Mesodermal cell (in vitro differentiated cells): Measurements from ENCODE around the gene RAB24. TPM values are rescaled to one million over a fixed set of nuclear protein-coding genes. Genes with fewer than 3 reads are reported as not detected.

Source experiments
- H3K27ac ChIP-seq: 2 replicates; pipeline ENCODE4 v1.7.0; 2013; ENCODE audit warnings: mild to moderate bottlenecking, low read depth, low read length, moderate library complexity; ENCODE audit not compliant: severe bottlenecking
- H3K36me3 ChIP-seq: 2 replicates; pipeline ENCODE4 v1.7.1; 2013; ENCODE audit warnings: mild to moderate bottlenecking, low read length, moderate library complexity; ENCODE audit not compliant: control insufficient read depth, insufficient read depth
- H3K4me1 ChIP-seq: one replicate; pipeline ENCODE4 v1.7.1; 2013; ENCODE audit warnings: mild to moderate bottlenecking, low read length; ENCODE audit not compliant: insufficient read depth, control insufficient read depth, poor library complexity, severe bottlenecking
- H3K4me3 ChIP-seq: 2 replicates; pipeline ENCODE4 v1.7.0; 2013; ENCODE audit warnings: low read length, control low read depth, mild to moderate bottlenecking; ENCODE audit not compliant: insufficient read depth, poor library complexity, severe bottlenecking; ENCODE audit errors: extremely low read depth
- H3K9me3 ChIP-seq: 2 replicates; pipeline ENCODE4 v1.7.1; 2013; ENCODE audit warnings: mild to moderate bottlenecking, low read length, moderate library complexity; ENCODE audit not compliant: control insufficient read depth
- WGBS, 2 experiments: methylation state at CpG; one replicate each; pipeline ENCODE4 v1.1.5; 2013; ENCODE audit warnings: missing lambda C conversion rate in 2 of 2; ENCODE audit not compliant: insufficient coverage in 2 of 2; 5-methylcytosine and 5-hydroxymethylcytosine counted together
- polyA plus RNA-seq, 2 experiments: library from polyadenylated mRNA; stranded (reverse); fragments of 50-300 nt; gene quantifications; one replicate each; pipeline ENCODE4 v1.2.3, GENCODE V29; 2013

Gene RAB24
- polyA plus RNA-seq (2013, experiment 1 of 2): 19.8 TPM
- polyA plus RNA-seq (2013, experiment 2 of 2): 17.9 TPM

- H3K4me1 ChIP-seq: peaks cover 24% of the 10 kb centered on the region
- peak within 1 kb of the TSS; percentile 67 for H3K27ac ChIP-seq
- peaks cover 41% of the 10 kb centered on the region for H3K36me3 ChIP-seq
Observed at GRCh38 chr5:177303121-177303924, at the start of gene RAB24, which contains the start of gene PRELID1. Gene RAB24 (minus strand): TSS chr5:177303719. CDS start chr5:177303288, 431 bp downstream. Gene PRELID1 (plus strand): TSS chr5:177303799. CDS start chr5:177303986, 187 bp downstream.

GRCh38 chr5:177353093-177353492 is 49.6 kb upstream of the RAB24 start:
- Histone ChIP-seq H3K36me3 (no peaks in the 10 kb centered on the region), H3K9me3 (peaks cover 3% of the 10 kb centered on the region), H3K27ac (no peak overlapping the region), H3K4me3 (no peak overlapping the region), H3K4me1 (peaks cover 14% of the 10 kb centered on the region)
- 76% methylated on average over 2 of the region's 5 CpGs; no CpG with 5 or more reads in 1 of the 2 experiments for WGBS, 2 experiments

More at GRCh38 chr5:177303121-177303924, at the start of gene RAB24, which contains the start of gene PRELID1:
- Histone ChIP-seq H3K9me3 (no peaks in the 10 kb centered on the region), H3K4me3 (peak within 1 kb of the TSS; percentile 83)
- 0% methylated on average over 86 to 95 of the region's 100 CpGs for WGBS, 2 experiments

DNA sequence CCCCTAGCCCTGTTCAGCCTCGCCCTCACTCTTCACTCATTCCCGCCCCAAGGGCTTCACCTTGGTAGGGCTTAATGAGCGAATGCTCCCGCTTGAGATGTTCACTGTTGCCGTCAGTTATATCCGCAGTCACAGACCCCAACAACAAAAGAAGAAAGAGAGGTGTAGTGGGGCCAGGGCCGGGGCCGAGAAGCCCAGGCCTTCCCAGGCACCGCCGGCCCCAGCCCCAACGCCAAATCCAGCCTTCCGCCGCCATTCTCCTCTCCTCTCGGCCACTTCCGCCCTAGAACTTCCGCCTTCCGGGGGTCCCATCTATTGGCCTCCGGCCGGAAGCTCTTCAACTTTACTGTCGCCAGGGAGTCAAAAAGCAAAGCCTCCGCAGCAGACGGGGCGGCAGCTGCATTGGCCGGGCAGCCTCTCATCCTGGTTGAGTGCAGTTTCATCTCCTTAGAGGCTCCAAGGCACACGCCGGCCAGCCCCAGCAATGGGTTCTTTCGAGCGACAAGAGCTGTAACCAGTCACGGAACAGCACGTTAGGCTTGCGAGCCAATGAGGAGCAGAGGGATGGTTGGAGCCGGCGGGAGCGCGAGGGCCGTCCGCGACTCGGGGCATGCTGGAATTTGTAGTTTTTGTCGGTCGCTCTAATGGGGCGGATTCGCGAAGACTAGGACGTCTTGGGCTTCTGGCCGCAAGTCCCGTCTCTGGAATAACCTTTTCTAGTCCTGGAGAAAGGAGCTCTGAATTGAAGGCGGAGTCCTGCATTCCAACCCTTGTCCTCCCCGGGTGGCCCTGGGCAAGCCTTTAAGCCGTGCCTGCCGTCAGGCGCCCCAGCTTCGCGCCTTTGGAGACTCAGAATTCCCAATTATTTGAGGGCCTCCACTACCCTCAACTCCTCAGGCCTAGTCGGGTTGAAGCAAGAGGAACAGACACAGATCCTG is 48.1 kb upstream of the RAB24 start, which contains the start of gene LMAN2:
Gene LMAN2 (minus strand): TSS at position 277 of the 938 bp plus-strand sequence. CDS start 21 bp downstream, at position 256.
- H3K27ac ChIP-seq: peak within 1 kb of the TSS; percentile 97
- WGBS, 2 experiments: 8 to 9% methylated on average over 45 to 49 of the region's 55 CpGs
- peak within 1 kb of the TSS; percentile 100 for H3K4me3 ChIP-seq
- peaks cover 3% of the 10 kb centered on the region for H3K9me3 ChIP-seq
- peaks cover 6% of the 10 kb centered on the region for H3K4me1 ChIP-seq
- H3K36me3 ChIP-seq: peaks cover 12% of the 10 kb centered on the region

GRCh38 chr5:177350776-177351391 is 47.4 kb upstream of the RAB24 start:
- Histone ChIP-seq H3K36me3 (peaks cover 19% of the 10 kb centered on the region), H3K9me3 (peaks cover 3% of the 10 kb centered on the region), H3K4me3 (peak overlapping the region; percentile 100), H3K4me1 (peaks cover 6% of the 10 kb centered on the region), H3K27ac (peak overlapping the region; percentile 97)
- 17 to 19% methylated on average over 13 to 15 of the region's 19 CpGs for WGBS, 2 experiments

GRCh38 chr5:177349762-177350161 is 46.2 kb upstream of the RAB24 start:
- Histone ChIP-seq H3K36me3 (peaks cover 24% of the 10 kb centered on the region), H3K27ac (no peak overlapping the region), H3K4me1 (peaks cover 6% of the 10 kb centered on the region), H3K9me3 (no peaks in the 10 kb centered on the region), H3K4me3 (peak overlapping the region; percentile 100)
- 91 to 92% methylated on average over 5 of the region's 5 CpGs for WGBS, 2 experiments

GRCh38 chr5:177349362-177349647 is 45.8 kb upstream of the RAB24 start:
- Histone ChIP-seq H3K9me3 (no peaks in the 10 kb centered on the region), H3K4me1 (peaks cover 6% of the 10 kb centered on the region), H3K4me3 (no peak overlapping the region), H3K36me3 (peaks cover 26% of the 10 kb centered on the region), H3K27ac (no peak overlapping the region)
- WGBS, 2 experiments: 83 to 86% methylated on average over 2 to 3 of the region's 3 CpGs

- Histone ChIP-seq H3K27ac (no peak overlapping the region), H3K4me3 (no peak overlapping the region), H3K36me3 (peaks cover 39% of the 10 kb centered on the region), H3K9me3 (no peaks in the 10 kb centered on the region), H3K4me1 (peaks cover 6% of the 10 kb centered on the region)
- 94 to 100% methylated on average over 3 of the region's 4 CpGs for WGBS, 2 experiments
Observed at GRCh38 chr5:177347699-177348098, 44.2 kb upstream of the RAB24 start.

DNA sequence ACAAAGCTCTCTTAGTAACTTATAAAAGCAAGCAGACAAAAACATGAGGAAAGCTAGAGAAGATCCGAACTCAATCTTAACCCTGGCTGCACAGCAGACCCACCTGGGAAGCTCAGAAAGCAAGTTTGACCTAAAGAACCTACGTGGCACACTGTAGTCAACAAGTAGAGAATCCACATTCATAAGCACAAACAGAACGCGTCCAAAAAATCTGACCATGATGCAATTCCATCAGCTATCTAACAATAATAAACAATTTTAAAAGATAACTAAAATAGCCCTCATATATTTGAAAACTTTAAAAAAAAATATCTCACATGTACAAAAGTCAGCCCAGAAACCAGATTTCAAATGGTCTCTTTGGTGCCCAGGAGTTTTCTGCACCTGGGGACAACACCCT is 43.3 kb upstream of the RAB24 start:
- Histone ChIP-seq H3K4me3 (no peak overlapping the region), H3K4me1 (peaks cover 6% of the 10 kb centered on the region), H3K36me3 (peaks cover 48% of the 10 kb centered on the region), H3K27ac (no peak overlapping the region), H3K9me3 (no peaks in the 10 kb centered on the region)
- WGBS, 2 experiments: 94 to 100% methylated on average over 1 to 3 of the region's 4 CpGs

DNA sequence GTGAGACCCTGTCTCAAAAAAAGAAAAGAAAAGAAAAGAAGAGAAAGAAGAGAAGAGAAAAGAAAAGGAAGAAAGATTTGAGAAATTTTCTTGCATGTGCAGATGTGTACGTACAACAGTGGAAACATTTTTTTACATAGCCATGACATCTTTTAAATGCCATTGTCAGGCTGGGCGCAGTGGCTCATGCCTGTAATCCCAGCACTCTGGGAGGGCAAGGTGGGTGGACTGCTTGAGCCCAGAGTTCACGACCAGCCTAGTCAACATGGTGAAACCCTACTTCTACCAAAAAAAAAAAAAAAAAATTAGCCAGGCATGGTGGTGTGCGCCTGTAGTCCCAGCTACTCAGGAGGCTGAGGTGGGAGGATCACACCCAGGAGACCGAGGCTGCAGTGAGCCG is 41.4 kb upstream of the RAB24 start:
- Histone ChIP-seq H3K27ac (no peak overlapping the region), H3K36me3 (peaks cover 55% of the 10 kb centered on the region), H3K9me3 (no peaks in the 10 kb centered on the region), H3K4me1 (peaks cover 2% of the 10 kb centered on the region), H3K4me3 (no peak overlapping the region)
- 100% methylated on average over 1 to 2 of the region's 6 CpGs for WGBS, 2 experiments

GRCh38 chr5:177343777-177344176 is 40.3 kb upstream of the RAB24 start:
- H3K27ac ChIP-seq: no peak overlapping the region
- WGBS, 2 experiments: 96 to 100% methylated on average over 3 to 6 of the region's 6 CpGs
- H3K4me3 ChIP-seq: no peak overlapping the region
- H3K36me3 ChIP-seq: peaks cover 61% of the 10 kb centered on the region
- H3K9me3 ChIP-seq: no peaks in the 10 kb centered on the region
- peaks cover 8% of the 10 kb centered on the region for H3K4me1 ChIP-seq
